ENCODE measurements around the gene UBE2E2. TPM values are rescaled to one million over a fixed set of nuclear protein-coding genes. Genes with fewer than 3 reads are reported as not detected.

Gene UBE2E2
- total RNA-seq, 3 donors from 2014 or later (not counting 1 experiment from before 2014, with no cell fraction given), result 4.8 to 6.1 (median 5.3) TPM

- H3K4me1 Mint-ChIP-seq, result no peaks in the 10 kb centered on the region
- no CpG with 5 or more reads among the region's 3 CpGs for WGBS (ENCODE audit: insufficient coverage)
- no peak for DNase-seq
- no peaks in the 10 kb centered on the region for H3K36me3 ChIP-seq (ENCODE audit: control insufficient read depth, insufficient read depth, low read length)
- H3K4me3 ChIP-seq (ENCODE audit: low read length), result no peak overlapping the region
- intact Hi-C loops (cut with micrococcal nuclease), result no loop called here
- no peak overlapping the region for H3K4me3 Mint-ChIP-seq
- no peaks in the 10 kb centered on the region for H3K4me1 ChIP-seq (ENCODE audit: control insufficient read depth, insufficient read depth, low read length)
- no peak overlapping the region for H3K27ac ChIP-seq (ENCODE audit: low read length)
- no peaks in the 10 kb centered on the region for H3K36me3 Mint-ChIP-seq
- no peak for TF ChIP-seq CTCF (IDR thresholded peaks at IDR 0.05)
- H3K27me3 Mint-ChIP-seq (ENCODE audit: low read depth in 2 of 2), result no peaks in the 10 kb centered on the region
- no peaks in the 10 kb centered on the region for H3K9me3 Mint-ChIP-seq
- ATAC-seq, result no peak
- H3K27me3 ChIP-seq (ENCODE audit: control insufficient read depth, insufficient read depth, low read length), result no peaks in the 10 kb centered on the region
- H3K27ac Mint-ChIP-seq, result no peak overlapping the region
- no peaks in the 10 kb centered on the region for H3K9me3 ChIP-seq (ENCODE audit: control insufficient read depth, insufficient read depth, low read length)
Observed at GRCh38 chr3:23553353-23553752, 350.2 kb downstream of the UBE2E2 start.

- H3K4me1 ChIP-seq (ENCODE audit: control insufficient read depth, insufficient read depth, low read length), result no peaks in the 10 kb centered on the region
- DNase-seq, result no peak
- ATAC-seq, result no peak
- no peaks in the 10 kb centered on the region for H3K36me3 Mint-ChIP-seq
- no peaks in the 10 kb centered on the region for H3K9me3 Mint-ChIP-seq
- intact Hi-C loops (cut with micrococcal nuclease), result no loop called here
- H3K36me3 ChIP-seq (ENCODE audit: control insufficient read depth, insufficient read depth, low read length), result no peaks in the 10 kb centered on the region
- H3K4me1 Mint-ChIP-seq, result no peaks in the 10 kb centered on the region
- H3K4me3 ChIP-seq (ENCODE audit: low read length), result no peak overlapping the region
- no peak overlapping the region for H3K27ac ChIP-seq (ENCODE audit: low read length)
- H3K27me3 Mint-ChIP-seq (ENCODE audit: low read depth in 2 of 2), result no peaks in the 10 kb centered on the region
- TF ChIP-seq CTCF (IDR thresholded peaks at IDR 0.05), result no peak
- H3K27me3 ChIP-seq (ENCODE audit: control insufficient read depth, insufficient read depth, low read length), result no peaks in the 10 kb centered on the region
- no peak overlapping the region for H3K4me3 Mint-ChIP-seq
- H3K9me3 ChIP-seq (ENCODE audit: control insufficient read depth, insufficient read depth, low read length), result no peaks in the 10 kb centered on the region
- WGBS (ENCODE audit: insufficient coverage), result 81% methylated on average over 4 of the region's 5 CpGs
- H3K27ac Mint-ChIP-seq, result no peak overlapping the region
Observed at GRCh38 chr3:23565041-23565775, 362.1 kb downstream of the UBE2E2 start.

GRCh38 chr3:23566499-23566898 lies 363.4 kb downstream of the UBE2E2 start:
- Mint-ChIP-seq H3K4me1 (no peaks in the 10 kb centered on the region), H3K9me3 (no peaks in the 10 kb centered on the region), H3K36me3 (no peaks in the 10 kb centered on the region), H3K27me3 (ENCODE audit: low read depth in 2 of 2) (no peaks in the 10 kb centered on the region), H3K4me3 (no peak overlapping the region), H3K27ac (no peak overlapping the region)
- H3K27me3 ChIP-seq (ENCODE audit: control insufficient read depth, insufficient read depth, low read length), result no peaks in the 10 kb centered on the region
- no peak overlapping the region for H3K4me3 ChIP-seq (ENCODE audit: low read length)
- no peaks in the 10 kb centered on the region for H3K4me1 ChIP-seq (ENCODE audit: control insufficient read depth, insufficient read depth, low read length)
- no peak for ATAC-seq
- no peak overlapping the region for H3K27ac ChIP-seq (ENCODE audit: low read length)
- no peaks in the 10 kb centered on the region for H3K36me3 ChIP-seq (ENCODE audit: control insufficient read depth, insufficient read depth, low read length)
- H3K9me3 ChIP-seq (ENCODE audit: control insufficient read depth, insufficient read depth, low read length), result no peaks in the 10 kb centered on the region
- 62% methylated on average over 2 of the region's 2 CpGs for WGBS (ENCODE audit: insufficient coverage)
- TF ChIP-seq CTCF (IDR thresholded peaks at IDR 0.05), result no peak
- intact Hi-C loops (cut with micrococcal nuclease), result no loop called here
- DNase-seq, result no peak

- ATAC-seq (no peak), DNase-seq (no peak)
- intact Hi-C loops (cut with micrococcal nuclease), result no loop called here
- H3K9me3 ChIP-seq (ENCODE audit: control insufficient read depth, insufficient read depth, low read length), result no peaks in the 10 kb centered on the region
- H3K27ac ChIP-seq (ENCODE audit: low read length), result no peak overlapping the region
- H3K4me1 ChIP-seq (ENCODE audit: control insufficient read depth, insufficient read depth, low read length), result no peaks in the 10 kb centered on the region
- H3K9me3 Mint-ChIP-seq, result no peaks in the 10 kb centered on the region
- H3K27me3 Mint-ChIP-seq (ENCODE audit: low read depth in 2 of 2), result peaks cover 0 to 4% of the 10 kb centered on the region in 2 donors
- H3K4me1 Mint-ChIP-seq, result no peaks in the 10 kb centered on the region
- no peaks in the 10 kb centered on the region for H3K27me3 ChIP-seq (ENCODE audit: control insufficient read depth, insufficient read depth, low read length)
- no peaks in the 10 kb centered on the region for H3K36me3 ChIP-seq (ENCODE audit: control insufficient read depth, insufficient read depth, low read length)
- no peak overlapping the region for H3K4me3 Mint-ChIP-seq
- WGBS (ENCODE audit: insufficient coverage), result 30% methylated on average over 3 of the region's 3 CpGs
- H3K36me3 Mint-ChIP-seq, result no peaks in the 10 kb centered on the region
- TF ChIP-seq CTCF (IDR thresholded peaks at IDR 0.05), result no peak
- no peak overlapping the region for H3K4me3 ChIP-seq (ENCODE audit: low read length)
- H3K27ac Mint-ChIP-seq, result no peak overlapping the region
Observed at GRCh38 chr3:23567917-23568316, 364.8 kb downstream of the UBE2E2 start.

Measured in natural killer cell (primary cell).